ENCODE data around the gene MDN1.

MDN1 gene

DNA sequence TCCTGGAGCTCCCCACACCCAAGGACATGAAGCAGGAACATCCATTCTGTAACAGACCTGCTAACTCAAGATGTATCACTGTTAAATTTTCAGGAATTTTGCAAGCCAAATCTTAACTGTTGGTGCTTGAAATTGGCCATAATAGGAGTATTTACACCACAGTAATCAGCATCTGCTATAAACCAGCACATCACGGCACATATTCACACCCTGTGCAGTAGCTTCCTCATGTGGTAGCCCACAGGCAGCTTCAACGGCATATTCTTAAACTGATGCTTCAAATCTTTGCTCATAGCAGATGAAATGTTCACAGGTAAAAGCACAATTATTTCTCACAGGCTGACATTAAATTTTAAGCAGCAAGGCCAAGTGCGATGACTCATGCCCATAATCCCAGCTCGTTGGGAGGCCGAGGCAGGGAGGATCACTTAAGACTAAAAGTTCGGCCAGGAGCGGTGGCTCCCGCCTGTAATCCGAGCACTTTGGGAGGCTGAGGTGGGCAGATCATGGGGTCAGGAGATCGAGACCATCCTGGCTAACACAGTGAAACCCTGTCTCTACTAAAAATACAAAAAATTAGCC is 137.5 kb downstream of the MDN1 start:
- TF ChIP-seq CTCF (IDR thresholded peaks at IDR 0.05) (no peak), ZFX (IDR thresholded peaks at IDR 0.05; ENCODE audit: borderline replicate concordance) (no peak)
- H3K27ac ChIP-seq: no peak overlapping the region

GRCh38 chr6:89680551-89680950 is 139.0 kb downstream of the MDN1 start:
- no peak overlapping the region for H3K27ac ChIP-seq
- TF ChIP-seq CTCF (IDR thresholded peaks at IDR 0.05) (no peak), ZFX (IDR thresholded peaks at IDR 0.05; ENCODE audit: borderline replicate concordance) (no peak)

DNA sequence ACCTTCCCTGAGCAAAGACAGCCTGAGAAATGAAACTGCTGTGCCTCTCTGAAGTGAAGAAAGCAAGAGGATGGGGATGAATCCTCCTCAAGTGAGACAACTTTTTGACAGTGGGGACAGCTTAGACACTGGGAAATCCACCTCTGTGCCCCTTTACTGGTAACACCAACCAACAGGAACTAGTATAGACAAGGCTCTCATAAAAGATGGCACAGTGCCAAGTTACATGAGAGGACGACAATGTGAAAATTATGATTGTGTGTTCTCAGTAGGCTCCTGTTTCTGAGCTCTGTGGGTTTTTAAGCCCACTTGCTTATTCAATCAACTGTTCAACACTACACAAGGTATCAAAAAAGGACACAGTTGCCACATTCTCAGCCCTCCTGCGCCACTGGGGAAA is 139.4 kb downstream of the MDN1 start:
- no peak overlapping the region for H3K27ac ChIP-seq
- no peak for TF ChIP-seq CTCF (IDR thresholded peaks at IDR 0.05)
- TF ChIP-seq ZFX (IDR thresholded peaks at IDR 0.05; ENCODE audit: borderline replicate concordance): no peak

DNA sequence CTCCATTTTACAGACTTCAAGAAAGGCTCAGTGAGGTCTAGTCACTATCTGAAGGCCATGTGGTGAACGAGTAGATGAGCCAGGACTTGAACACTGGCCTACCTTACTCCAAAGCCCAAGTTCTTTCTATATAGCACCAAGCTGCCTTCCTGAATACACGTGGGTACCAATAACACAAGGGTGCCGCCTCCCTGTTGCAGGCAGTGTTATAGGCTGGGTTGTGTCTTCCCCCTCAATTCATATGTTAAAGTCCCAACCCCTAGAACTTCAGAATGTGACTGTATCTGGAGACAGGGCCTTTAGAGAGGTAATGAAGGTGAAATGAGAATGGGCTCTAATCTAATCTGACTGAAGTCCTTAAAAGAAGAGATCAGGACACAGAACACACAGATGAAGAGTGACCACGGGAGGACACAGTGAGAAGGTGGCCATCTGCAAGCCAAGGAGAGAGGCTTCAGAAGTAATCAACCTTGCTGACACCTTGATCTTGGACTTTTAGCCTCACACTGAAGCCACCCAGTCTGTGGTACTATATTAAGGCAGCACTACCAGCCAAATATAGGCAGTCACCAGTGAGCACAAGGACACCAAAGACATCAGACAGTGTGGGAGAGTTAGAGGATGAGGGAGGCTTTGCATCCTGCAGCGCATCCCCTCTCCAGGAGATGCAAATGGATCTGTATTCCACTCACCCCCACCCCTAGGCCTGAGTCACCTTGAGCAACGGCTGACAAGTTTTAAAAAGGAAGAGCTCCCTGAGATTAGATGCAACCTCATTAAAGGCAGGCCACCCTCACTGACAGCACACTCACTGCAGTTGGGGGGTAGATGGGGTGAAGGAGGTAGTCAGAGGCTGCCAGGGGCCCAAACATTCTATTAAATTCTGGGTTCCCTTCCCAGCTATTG is 140.1 kb downstream of the MDN1 start:
- H3K27ac ChIP-seq: no peak overlapping the region

DNA sequence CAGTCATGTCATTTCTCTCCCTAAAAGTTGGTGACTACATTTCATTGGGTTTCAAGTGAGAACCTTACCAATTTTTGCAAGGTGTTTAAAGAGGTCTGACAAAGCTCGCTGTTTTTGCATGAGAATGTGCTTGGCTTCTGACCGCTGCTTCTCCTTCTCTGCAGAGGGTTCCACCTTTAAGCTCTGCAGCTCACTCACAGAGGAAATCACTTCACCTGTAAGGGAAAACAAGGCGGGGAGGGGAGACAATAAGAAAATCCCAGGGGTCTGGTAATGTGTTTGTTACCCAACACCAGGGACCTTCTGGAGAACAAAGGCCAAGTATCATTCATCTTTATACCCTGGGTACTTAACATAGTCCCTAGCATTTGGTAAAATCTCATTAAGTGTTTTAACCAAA is 141.1 kb downstream of the MDN1 start:
- no peak overlapping the region for H3K27ac ChIP-seq
- TF ChIP-seq CTCF (IDR thresholded peaks at IDR 0.05) (no peak), ZFX (IDR thresholded peaks at IDR 0.05; ENCODE audit: borderline replicate concordance) (no peak)

More for the DNA sequence above, 140.1 kb downstream of the MDN1 start:
- no peak for TF ChIP-seq CTCF (IDR thresholded peaks at IDR 0.05)
- TF ChIP-seq ZFX (IDR thresholded peaks at IDR 0.05; ENCODE audit: borderline replicate concordance): no peak

- TF ChIP-seq ZFX (IDR thresholded peaks at IDR 0.05; ENCODE audit: borderline replicate concordance) (no peak), CTCF (IDR thresholded peaks at IDR 0.05) (no peak)
- H3K27ac ChIP-seq: no peak overlapping the region
Measured at GRCh38 chr6:89675949-89676748, 143.4 kb downstream of the MDN1 start.

Measured in 22Rv1 (cell line).